K562 (cell line): ENCODE data around the gene CALML6. TPM values are rescaled to one million over a fixed set of nuclear protein-coding genes. Genes with fewer than 3 reads are reported as not detected.
A peak's percentile ranks its signal among the peaks of the same experiment; 100 is the strongest.

Source experiments
- ELF4 ChIP-seq: fragments of 450-650 bp; formaldehyde crosslinking; IDR thresholded peaks from 2 replicates; pipeline ENCODE4 v1.4.0; 2022; ENCODE audit warnings: missing genetic modification characterization
- FOXK2 ChIP-seq, 2 experiments: fragments of 450-650 bp; IDR thresholded peaks in 1 of 2; conservative IDR thresholded peaks in 1 of 2; 2 replicates each; pipeline ENCODE4 v1.6.1; 2016; ENCODE audit warnings: low read depth in 2 of 2, mild to moderate bottlenecking in 1 of 2
- HIVEP1 ChIP-seq: fragments of 250-450 bp; sonication (Bioruptor Pico); IDR thresholded peaks from 2 replicates; pipeline ENCODE4 v1.4.0; 2020; ENCODE audit warnings: mild to moderate bottlenecking
- ILF3 ChIP-seq: fragments of 450-650 bp; IDR thresholded peaks from 2 replicates; pipeline ENCODE4 v1.6.1; 2018; ENCODE audit warnings: antibody characterized with exemption, mild to moderate bottlenecking, moderate library complexity, borderline replicate concordance
- IRF2 ChIP-seq: sonication (generic); formaldehyde crosslinking; IDR thresholded peaks from 2 replicates; pipeline ENCODE4 v1.8.1; 2022; ENCODE audit warnings: mild to moderate bottlenecking, missing genetic modification reagents
- MTA1 ChIP-seq: fragments of 450-650 bp; IDR thresholded peaks from 2 replicates; pipeline ENCODE4 v1.6.1; 2017; ENCODE audit warnings: borderline replicate concordance
- MTA3 ChIP-seq: fragments of 450-650 bp; formaldehyde crosslinking; IDR thresholded peaks from 2 replicates; pipeline ENCODE4 v1.6.1; 2017; ENCODE audit warnings: mild to moderate bottlenecking, borderline replicate concordance
- MXD1 ChIP-seq: fragments of 250-450 bp; sonication (Bioruptor Pico); IDR thresholded peaks from 2 replicates; pipeline ENCODE4 v1.8.0; 2021; ENCODE audit warnings: borderline replicate concordance, mild to moderate bottlenecking, moderate library complexity; ENCODE audit not compliant: poor library complexity, severe bottlenecking
- POU5F1 ChIP-seq: fragments of 150-350 bp; IDR thresholded peaks from 2 replicates; pipeline ENCODE4 v1.6.1; 2014; ENCODE audit warnings: borderline replicate concordance, low read length, low read depth, mild to moderate bottlenecking; ENCODE audit not compliant: partially characterized antibody
- RB1 ChIP-seq: fragments of 450-650 bp; IDR thresholded peaks from 2 replicates; pipeline ENCODE4 v1.6.1; 2017; ENCODE audit warnings: low read depth, mild to moderate bottlenecking
- TFAM ChIP-seq: fragments of 250-450 bp; sonication (Bioruptor Pico); conservative IDR thresholded peaks from 2 replicates; pipeline ENCODE4 v1.5.0; 2021; ENCODE audit warnings: mild to moderate bottlenecking, moderate library complexity
- ZEB2 ChIP-seq: fragments of 450-650 bp; IDR thresholded peaks from 2 replicates; pipeline ENCODE4 v1.6.1; 2016
- ZMIZ1 ChIP-seq, 2 experiments: fragments of 150-350 bp in 1 of 2; IDR thresholded peaks; 2 replicates each; pipeline ENCODE4 v1.6.1; 2012 to 2016; ENCODE audit warnings: low read depth in 2 of 2, low read length in 2 of 2, mild to moderate bottlenecking in 1 of 2, moderate library complexity in 1 of 2
- ZNF449 ChIP-seq: fragments of 250-450 bp; sonication (Bioruptor Pico); IDR thresholded peaks from 2 replicates; pipeline ENCODE4 v1.8.0; 2022; ENCODE audit warnings: moderate library complexity, mild to moderate bottlenecking, inconsistent platforms
- ZNF609 ChIP-seq: sonication (generic); formaldehyde crosslinking; IDR thresholded peaks from 2 replicates; pipeline ENCODE4 v1.8.1; 2023; ENCODE audit warnings: missing genetic modification reagents, mild to moderate bottlenecking, borderline replicate concordance
- polyA plus RNA-seq, 8 experiments: library from polyadenylated mRNA; depleted of rRNA in 4 of 8; stranded (reverse) in 5 of 8; unstranded in 3 of 8; fragments of >200 nt; fragmentation: Nextera tagmentation in 2 of 8; fragmentation: Illumina TruSeq in 1 of 8; extraction: Ambion mirVana in 2 of 8; extraction: Trizol in 1 of 8; gene quantifications; 2 replicates each; pipeline versions ENCODE4 v1.2.1 to v1.2.3, GENCODE V29; 2011 to 2014; ENCODE audit warnings: inconsistent platforms in 1 of 8, missing spikeins in 1 of 8
- total RNA-seq, 7 experiments: library from RNA; depleted of rRNA in 6 of 7; stranded (reverse); fragments of >200 nt in 6 of 7; fragmentation: Illumina TruSeq in 2 of 7; extraction: Trizol in 2 of 7; gene quantifications; 2 replicates each; pipeline versions ENCODE4 v1.2.1 to v1.2.3, GENCODE V29; 2011 to 2021; ENCODE audit warnings: low replicate concordance in 1 of 7

CALML6 gene
- total and polyA plus RNA-seq, 9 of the 15 experiments (the other 6 are each of a cell fraction or from before 2014, with no cell fraction given) = 0.14 TPM; not detected in 8

GRCh38 chr1:1883092-1883873 lies 31.8 kb upstream of the CALML6 start (continued):
- TF ChIP-seq ILF3 = no peak
- no peak for TF ChIP-seq HIVEP1
- no peak for TF ChIP-seq POU5F1
- peak; percentile 85; the same call in 1 of the 2 replicates for TF ChIP-seq MTA1
- 0 out of 2 replicates have a peak, but pooled peaks have one; percentile 20 for TF ChIP-seq RB1
- TF ChIP-seq IRF2 (CRISPR knock-in tag) = no peak
- TF ChIP-seq ZEB2 = peak; percentile 60
- no peak for TF ChIP-seq ZNF609 (CRISPR knock-in tag)
- TF ChIP-seq MXD1 (CRISPR knock-in tag) = no peak
- no peak for TF ChIP-seq TFAM (CRISPR knock-in tag)
- no peak for TF ChIP-seq ZMIZ1 (IDR thresholded peaks at IDR 0.05; ENCODE audit: low read depth in 2 of 2, low read length in 2 of 2)
- peak; percentile 85 for TF ChIP-seq MTA3
- no peak for TF ChIP-seq ZNF449 (CRISPR knock-in tag)
- peak in 1 of 2 experiments; percentile 50; a peak in 1 of 4 replicates for TF ChIP-seq FOXK2 (conservative IDR thresholded peaks at IDR 0.05 in 1 of 2, IDR thresholded peaks at IDR 0.05 in 1 of 2; ENCODE audit: low read depth in 2 of 2)
- TF ChIP-seq ELF4 = no peak
